ENCODE data around the gene SPTB.

Gene SPTB

DNA sequence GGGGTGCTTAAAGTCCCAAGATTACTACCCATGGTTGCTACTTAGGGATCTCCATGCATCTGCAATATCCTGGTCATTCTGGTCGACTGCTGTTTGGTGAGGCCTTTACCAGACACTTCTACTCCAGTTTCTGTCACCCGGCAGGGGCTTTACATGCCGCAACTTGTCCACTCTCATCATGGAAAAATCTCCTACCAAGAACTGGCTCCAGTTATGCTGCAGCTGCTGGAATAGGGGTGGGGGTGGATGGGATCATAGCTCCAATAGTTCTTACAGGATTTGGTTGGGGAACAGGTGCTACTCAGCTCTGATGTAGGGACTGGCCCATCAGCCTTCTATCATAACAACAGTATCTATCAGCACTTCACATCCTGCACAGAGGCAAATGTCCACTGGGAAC, 51.6 kb downstream of the SPTB start:
- H4K91ac ChIP-seq (ENCODE audit: low read depth, low read length, poor library complexity): no peak overlapping the region
- no peak overlapping the region for H3K23ac ChIP-seq (ENCODE audit: low read depth, low read length, poor library complexity)
- H3K79me1 ChIP-seq (ENCODE audit: low read depth, low read length): no peaks in the 10 kb centered on the region
- no peak overlapping the region for H2BK15ac ChIP-seq (ENCODE audit: low read length)
- H2BK12ac ChIP-seq (ENCODE audit: low read length): no peak overlapping the region
- H3K9me3 ChIP-seq (replicated peaks in 1 of 2; ENCODE audit: control insufficient read depth in 2 of 2, insufficient read depth in 1 of 2, low read depth in 1 of 2, low read length in 2 of 2): no peaks in the 10 kb centered on the region
- H3K4me2 ChIP-seq (ENCODE audit: insufficient read depth, low read length, poor library complexity, severe bottlenecking): no peak overlapping the region
- no peak overlapping the region for H3K4ac ChIP-seq (ENCODE audit: low read length)
- H3K27me3 ChIP-seq (ENCODE audit: control insufficient read depth in 3 of 3, insufficient read depth in 3 of 3, low read depth in 1 of 3, low read length in 3 of 3): peaks cover 0 to 70% (median 0%) of the 10 kb centered on the region in 3 experiments
- peaks cover 0 to 3% of the 10 kb centered on the region in 2 donors for H3K4me1 ChIP-seq (ENCODE audit: control insufficient read depth in 2 of 2, insufficient read depth in 1 of 2, low read depth in 1 of 2, low read length in 2 of 2)
- H3K9ac ChIP-seq (ENCODE audit: low read depth, low read length, poor library complexity): no peak overlapping the region
- H2AFZ ChIP-seq (ENCODE audit: low read length): no peak overlapping the region
- no peaks in the 10 kb centered on the region for H3K36me3 ChIP-seq (replicated peaks in 1 of 2; ENCODE audit: control insufficient read depth in 2 of 2, insufficient read depth in 2 of 2, low read length in 2 of 2)
- no peak overlapping the region for H2AK5ac ChIP-seq (ENCODE audit: low read depth, low read length)
- no peak overlapping the region for H3K14ac ChIP-seq (ENCODE audit: low read length)
- no peak overlapping the region for H2BK5ac ChIP-seq (ENCODE audit: low read length)
- no peak overlapping the region for H3K27ac ChIP-seq (replicated peaks; ENCODE audit: low read length)
- no peak overlapping the region for H4K8ac ChIP-seq (ENCODE audit: low read depth, low read length)
- no peak overlapping the region for H3K4me3 ChIP-seq (ENCODE audit: low read length in 2 of 2)
- no peak overlapping the region for H2BK120ac ChIP-seq (ENCODE audit: low read depth, low read length)
- DNase-seq (ENCODE audit: low spot score): no peak
- no peak overlapping the region for H3K18ac ChIP-seq (ENCODE audit: low read length)
- no CpG with 5 or more reads among the region's 3 CpGs for WGBS, 2 donors (ENCODE audit: extremely low coverage in 2 of 2, insufficient read length in 2 of 2, insufficient replicate concordance in 1 of 2)

DNA sequence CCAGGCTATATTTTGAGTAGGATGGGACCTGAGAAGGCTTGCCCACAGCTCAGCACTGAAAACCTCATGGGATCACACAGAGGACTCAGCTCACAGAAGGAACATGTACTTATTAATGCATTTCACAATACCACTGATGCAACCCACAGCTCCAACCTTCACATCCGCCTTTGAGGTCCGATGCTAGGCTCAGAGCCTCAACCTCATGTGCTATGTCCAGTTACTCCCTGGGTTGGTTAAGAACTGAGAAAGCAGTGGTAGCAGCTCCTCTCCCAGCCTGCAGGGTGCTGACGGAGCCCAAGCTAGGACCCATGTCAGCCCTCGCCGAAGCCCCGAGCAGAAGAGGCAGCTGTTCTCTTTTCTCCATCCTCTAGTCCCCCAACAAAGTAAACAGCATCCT, 52.9 kb downstream of the SPTB start:
- no peak overlapping the region for H3K4me2 ChIP-seq (ENCODE audit: insufficient read depth, low read length, poor library complexity, severe bottlenecking)
- no peak overlapping the region for H2AFZ ChIP-seq (ENCODE audit: low read length)
- H4K91ac ChIP-seq (ENCODE audit: low read depth, low read length, poor library complexity): no peak overlapping the region
- no peaks in the 10 kb centered on the region for H3K79me1 ChIP-seq (ENCODE audit: low read depth, low read length)
- H4K8ac ChIP-seq (ENCODE audit: low read depth, low read length): no peak overlapping the region
- peaks cover 0 to 67% (median 0%) of the 10 kb centered on the region in 3 experiments for H3K27me3 ChIP-seq (ENCODE audit: control insufficient read depth in 3 of 3, insufficient read depth in 3 of 3, low read depth in 1 of 3, low read length in 3 of 3)
- H3K4me1 ChIP-seq (ENCODE audit: control insufficient read depth in 2 of 2, insufficient read depth in 1 of 2, low read depth in 1 of 2, low read length in 2 of 2): peaks cover 0 to 3% of the 10 kb centered on the region in 2 donors
- DNase-seq (ENCODE audit: low spot score): no peak
- H2AK5ac ChIP-seq (ENCODE audit: low read depth, low read length): no peak overlapping the region
- H3K9ac ChIP-seq (ENCODE audit: low read depth, low read length, poor library complexity): no peak overlapping the region
- no peak overlapping the region for H2BK15ac ChIP-seq (ENCODE audit: low read length)
- no peak overlapping the region for H3K4ac ChIP-seq (ENCODE audit: low read length)
- no peak overlapping the region for H2BK120ac ChIP-seq (ENCODE audit: low read depth, low read length)
- no peak overlapping the region for H3K4me3 ChIP-seq (ENCODE audit: low read length in 2 of 2)
- H2BK5ac ChIP-seq (ENCODE audit: low read length): no peak overlapping the region
- H3K23ac ChIP-seq (ENCODE audit: low read depth, low read length, poor library complexity): no peak overlapping the region
- H3K14ac ChIP-seq (ENCODE audit: low read length): no peak overlapping the region
- H3K36me3 ChIP-seq (replicated peaks in 1 of 2; ENCODE audit: control insufficient read depth in 2 of 2, insufficient read depth in 2 of 2, low read length in 2 of 2): no peaks in the 10 kb centered on the region
- no peak overlapping the region for H3K27ac ChIP-seq (replicated peaks; ENCODE audit: low read length)
- no CpG with 5 or more reads among the region's 6 CpGs for WGBS, 2 donors (ENCODE audit: extremely low coverage in 2 of 2, insufficient read length in 2 of 2, insufficient replicate concordance in 1 of 2)
- H3K9me3 ChIP-seq (replicated peaks in 1 of 2; ENCODE audit: control insufficient read depth in 2 of 2, insufficient read depth in 1 of 2, low read depth in 1 of 2, low read length in 2 of 2): no peaks in the 10 kb centered on the region
- no peak overlapping the region for H2BK12ac ChIP-seq (ENCODE audit: low read length)
- H3K18ac ChIP-seq (ENCODE audit: low read length): no peak overlapping the region

DNA sequence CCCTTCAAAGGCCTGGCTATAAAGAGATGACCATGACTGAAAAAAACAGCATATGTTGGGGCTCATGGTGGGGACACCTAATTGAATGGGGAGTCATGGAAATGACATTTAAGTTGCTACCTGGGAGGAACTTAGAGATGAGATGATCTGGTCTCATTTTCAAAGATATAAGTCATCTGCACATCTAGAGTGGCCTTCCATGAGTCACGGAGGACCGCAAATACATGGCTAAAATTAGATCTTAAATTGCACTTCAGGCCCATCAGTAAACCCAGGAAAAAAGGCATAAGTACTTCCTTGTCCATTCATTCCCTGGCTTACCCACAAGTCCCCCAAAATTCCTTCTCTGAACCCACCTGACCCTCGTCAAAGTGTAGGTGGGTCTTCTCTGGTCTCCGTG, 53.4 kb downstream of the SPTB start:
- no peak for DNase-seq (ENCODE audit: low spot score)
- Histone ChIP-seq H2BK120ac (ENCODE audit: low read depth, low read length) (no peak overlapping the region), H3K9me3 (replicated peaks in 1 of 2; ENCODE audit: control insufficient read depth in 2 of 2, insufficient read depth in 1 of 2, low read depth in 1 of 2, low read length in 2 of 2) (no peaks in the 10 kb centered on the region), H3K23ac (ENCODE audit: low read depth, low read length, poor library complexity) (no peak overlapping the region), H2BK5ac (ENCODE audit: low read length) (no peak overlapping the region), H3K4me2 (ENCODE audit: insufficient read depth, low read length, poor library complexity, severe bottlenecking) (no peak overlapping the region), H3K18ac (ENCODE audit: low read length) (no peak overlapping the region), H3K27me3 (ENCODE audit: control insufficient read depth in 3 of 3, insufficient read depth in 3 of 3, low read depth in 1 of 3, low read length in 3 of 3) (peaks cover 0 to 62% (median 0%) of the 10 kb centered on the region in 3 experiments), H3K14ac (ENCODE audit: low read length) (no peak overlapping the region), H3K4ac (ENCODE audit: low read length) (no peak overlapping the region), H3K9ac (ENCODE audit: low read depth, low read length, poor library complexity) (no peak overlapping the region), H2BK15ac (ENCODE audit: low read length) (no peak overlapping the region), H2AK5ac (ENCODE audit: low read depth, low read length) (no peak overlapping the region), H4K8ac (ENCODE audit: low read depth, low read length) (no peak overlapping the region), H3K36me3 (replicated peaks in 1 of 2; ENCODE audit: control insufficient read depth in 2 of 2, insufficient read depth in 2 of 2, low read length in 2 of 2) (no peaks in the 10 kb centered on the region), H3K79me1 (ENCODE audit: low read depth, low read length) (no peaks in the 10 kb centered on the region), H3K27ac (replicated peaks; ENCODE audit: low read length) (no peak overlapping the region), H4K91ac (ENCODE audit: low read depth, low read length, poor library complexity) (no peak overlapping the region), H3K4me3 (ENCODE audit: low read length in 2 of 2) (no peak overlapping the region), H3K4me1 (ENCODE audit: control insufficient read depth in 2 of 2, insufficient read depth in 1 of 2, low read depth in 1 of 2, low read length in 2 of 2) (peaks cover 0 to 3% of the 10 kb centered on the region in 2 donors), H2BK12ac (ENCODE audit: low read length) (no peak overlapping the region), H2AFZ (ENCODE audit: low read length) (no peak overlapping the region)
- no CpG with 5 or more reads among the region's 4 CpGs for WGBS, 2 donors (ENCODE audit: extremely low coverage in 2 of 2, insufficient read length in 2 of 2, insufficient replicate concordance in 1 of 2)

DNA sequence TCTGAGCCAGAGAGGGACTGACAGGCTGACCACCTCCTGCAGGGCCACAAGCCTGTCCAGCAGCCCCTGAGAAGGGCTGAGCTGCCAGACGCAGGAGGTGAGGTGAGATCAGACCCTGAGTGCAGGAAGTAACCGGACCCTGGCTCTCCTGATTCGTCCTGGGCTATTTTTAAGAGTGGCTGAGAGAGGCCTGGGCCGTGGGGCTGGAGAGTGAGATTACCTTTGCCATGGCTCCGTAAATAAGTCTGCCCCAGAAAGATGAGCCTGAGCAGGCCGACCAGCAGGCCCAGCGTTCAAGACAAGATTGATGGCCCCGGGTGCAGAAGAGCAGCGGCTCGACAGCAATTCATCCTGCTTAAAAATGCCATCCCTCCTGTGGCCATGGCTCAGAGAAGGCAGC, 54.2 kb downstream of the SPTB start:
- Histone ChIP-seq H4K8ac (ENCODE audit: low read depth, low read length) (no peak overlapping the region), H3K4me1 (ENCODE audit: control insufficient read depth in 2 of 2, insufficient read depth in 1 of 2, low read depth in 1 of 2, low read length in 2 of 2) (peaks cover 0 to 3% of the 10 kb centered on the region in 2 donors), H3K18ac (ENCODE audit: low read length) (peak overlapping the region; percentile 36), H3K36me3 (replicated peaks in 1 of 2; ENCODE audit: control insufficient read depth in 2 of 2, insufficient read depth in 2 of 2, low read length in 2 of 2) (no peaks in the 10 kb centered on the region), H3K4me2 (ENCODE audit: insufficient read depth, low read length, poor library complexity, severe bottlenecking) (no peak overlapping the region), H4K91ac (ENCODE audit: low read depth, low read length, poor library complexity) (no peak overlapping the region), H2BK5ac (ENCODE audit: low read length) (no peak overlapping the region), H3K14ac (ENCODE audit: low read length) (no peak overlapping the region), H3K4me3 (ENCODE audit: low read length in 2 of 2) (no peak overlapping the region), H3K9ac (ENCODE audit: low read depth, low read length, poor library complexity) (peak overlapping the region; percentile 18), H2AFZ (ENCODE audit: low read length) (no peak overlapping the region), H3K4ac (ENCODE audit: low read length) (no peak overlapping the region), H2BK12ac (ENCODE audit: low read length) (no peak overlapping the region), H3K27me3 (ENCODE audit: control insufficient read depth in 3 of 3, insufficient read depth in 3 of 3, low read depth in 1 of 3, low read length in 3 of 3) (peaks cover 0 to 54% (median 0%) of the 10 kb centered on the region in 3 experiments), H3K23ac (ENCODE audit: low read depth, low read length, poor library complexity) (no peak overlapping the region), H2BK120ac (ENCODE audit: low read depth, low read length) (no peak overlapping the region), H2BK15ac (ENCODE audit: low read length) (no peak overlapping the region), H3K79me1 (ENCODE audit: low read depth, low read length) (no peaks in the 10 kb centered on the region), H3K9me3 (replicated peaks in 1 of 2; ENCODE audit: control insufficient read depth in 2 of 2, insufficient read depth in 1 of 2, low read depth in 1 of 2, low read length in 2 of 2) (no peaks in the 10 kb centered on the region), H3K27ac (replicated peaks; ENCODE audit: low read length) (no peak overlapping the region), H2AK5ac (ENCODE audit: low read depth, low read length) (no peak overlapping the region)
- WGBS, 2 donors (ENCODE audit: extremely low coverage in 2 of 2, insufficient read length in 2 of 2, insufficient replicate concordance in 1 of 2): no CpG with 5 or more reads among the region's 10 CpGs
- no peak for DNase-seq (ENCODE audit: low spot score)
